HepG2 (cell line): Measurements from ENCODE around the gene VSX1. TPM values are rescaled to one million over a fixed set of nuclear protein-coding genes. Genes with fewer than 3 reads are reported as not detected.
A peak's percentile ranks its signal among the peaks of the same experiment; 100 is the strongest.

Source experiments
- BCL3 ChIP-seq: sonication (generic); formaldehyde crosslinking; IDR thresholded peaks from 2 replicates; pipeline ENCODE4 v1.5.1; 2020; ENCODE audit warnings: mild to moderate bottlenecking, missing genetic modification reagents, moderate library complexity
- BCL6 ChIP-seq: IDR thresholded peaks from 2 replicates; pipeline ENCODE4 v1.6.1; 2016; ENCODE audit warnings: missing genetic modification reagents, missing compliant biosample characterization
- CREB1 ChIP-seq, 2 experiments: fragments of 450-650 bp in 1 of 2; IDR thresholded peaks; 2 replicates each; pipeline ENCODE4 v1.6.1; 2016 to 2017; ENCODE audit warnings: control low read depth in 1 of 2, mild to moderate bottlenecking in 1 of 2, missing compliant biosample characterization in 1 of 2, missing genetic modification characterization in 1 of 2
- GTF2F1 ChIP-seq: fragments of 150-350 bp; IDR thresholded peaks from 2 replicates; pipeline ENCODE4 v1.6.1; 2014; ENCODE audit warnings: low read length
- MAFG ChIP-seq: sonication (generic); formaldehyde crosslinking; IDR thresholded peaks from 2 replicates; pipeline ENCODE4 v1.5.1; 2020; ENCODE audit warnings: mild to moderate bottlenecking, missing genetic modification reagents
- RELA ChIP-seq: sonication (generic); formaldehyde crosslinking; IDR thresholded peaks from 2 replicates; pipeline ENCODE4 v1.4.0; 2020; ENCODE audit warnings: missing genetic modification reagents
- SRSF4 ChIP-seq: fragments of 200-400 bp; formaldehyde crosslinking; IDR thresholded peaks from one replicate; pipeline ENCODE4 v1.6.1; 2018; ENCODE audit warnings: mild to moderate bottlenecking, low read depth, low read length, moderate library complexity; ENCODE audit not compliant: poor library complexity, severe bottlenecking
- TBL1XR1 ChIP-seq: fragments of 150-350 bp; IDR thresholded peaks from 2 replicates; pipeline ENCODE4 v1.6.1; 2014; ENCODE audit warnings: borderline replicate concordance, low read length; ENCODE audit not compliant: partially characterized antibody
- ZBTB14 ChIP-seq: sonication (generic); formaldehyde crosslinking; IDR thresholded peaks from 2 replicates; pipeline ENCODE4 v1.4.0; 2020; ENCODE audit warnings: missing genetic modification reagents
- ZBTB38 ChIP-seq: sonication (generic); formaldehyde crosslinking; IDR thresholded peaks from 2 replicates; pipeline ENCODE4 v1.5.1; 2020; ENCODE audit warnings: mild to moderate bottlenecking, missing genetic modification reagents
- ZBTB7A ChIP-seq: sonication (generic); formaldehyde crosslinking; IDR thresholded peaks from 2 replicates; pipeline ENCODE4 v1.8.0; 2022; ENCODE audit warnings: mild to moderate bottlenecking, missing genetic modification reagents
- ZBTB7B ChIP-seq: sonication (generic); formaldehyde crosslinking; IDR thresholded peaks from 2 replicates; pipeline ENCODE4 v1.4.0; 2020; ENCODE audit warnings: missing genetic modification reagents
- ZNF660 ChIP-seq: sonication (generic); formaldehyde crosslinking; IDR thresholded peaks from 2 replicates; pipeline ENCODE4 v1.5.1; 2020; ENCODE audit warnings: mild to moderate bottlenecking, low read depth, missing genetic modification reagents, borderline replicate concordance
- ZNF691 ChIP-seq: sonication (generic); formaldehyde crosslinking; IDR thresholded peaks from 2 replicates; pipeline ENCODE4 v1.4.0; 2020; ENCODE audit warnings: missing genetic modification reagents, low read depth, mild to moderate bottlenecking, borderline replicate concordance
- ZNF746 ChIP-seq: sonication (generic); formaldehyde crosslinking; IDR thresholded peaks from 2 replicates; pipeline ENCODE4 v1.8.0; 2022; ENCODE audit warnings: mild to moderate bottlenecking, missing genetic modification reagents
- ZNF839 ChIP-seq: sonication (generic); formaldehyde crosslinking; IDR thresholded peaks from 2 replicates; pipeline ENCODE4 v1.4.0; 2020; ENCODE audit warnings: missing genetic modification reagents, mild to moderate bottlenecking, borderline replicate concordance
- polyA plus RNA-seq, 8 experiments: library from polyadenylated mRNA; depleted of rRNA in 3 of 8; stranded (reverse) in 7 of 8; unstranded in 1 of 8; fragments of >200 nt; fragmentation: Illumina TruSeq in 4 of 8; extraction: Trizol in 4 of 8; gene quantifications; 2 replicates each; pipeline versions ENCODE4 v1.2.1 to v1.2.3, GENCODE V29; 2011 to 2016; ENCODE audit warnings: low read depth in 4 of 8, missing spikeins in 1 of 8, mixed read lengths in 1 of 8; ENCODE audit not compliant: insufficient read depth in 1 of 8
- total RNA-seq, 5 experiments: library from RNA; depleted of rRNA; stranded (reverse); fragments of >200 nt; fragmentation: Illumina TruSeq; extraction: Trizol; gene quantifications; 2 replicates each; pipeline ENCODE4 v1.2.3, GENCODE V29; 2016; ENCODE audit warnings: low read depth in 1 of 5
- TF ChIP-seq, protein P1 (sequence below): sonication (generic); formaldehyde crosslinking; IDR thresholded peaks from 2 replicates; pipeline ENCODE4 v1.4.0; 2020; ENCODE audit warnings: missing genetic modification reagents, borderline replicate concordance
- TF ChIP-seq, protein P2 (sequence below): sonication (generic); formaldehyde crosslinking; IDR thresholded peaks from 2 replicates; pipeline ENCODE4 v1.5.0; 2020; ENCODE audit warnings: mild to moderate bottlenecking, low read depth, missing genetic modification reagents, borderline replicate concordance
- TF ChIP-seq, protein P3 (sequence below): sonication (generic); formaldehyde crosslinking; IDR thresholded peaks from 2 replicates; pipeline ENCODE4 v1.4.0; 2020; ENCODE audit warnings: mild to moderate bottlenecking, low read depth, missing genetic modification reagents

The VSX1 gene
- total and polyA plus RNA-seq, 2 of the 13 experiments (the other 11 are each of a cell fraction or from before 2014, with no cell fraction given), result 0.04 TPM; not detected in 1

GRCh38 chr20:25056690-25057233, 25.2 kb downstream of the VSX1 start (continued):
- TF ChIP-seq BCL3 (CRISPR knock-in tag), result 0 out of 2 replicates have a peak, but pooled peaks have one; percentile 7
- TF ChIP-seq ZNF660 (CRISPR knock-in tag), result no peak
- TF ChIP-seq ZBTB14 (CRISPR knock-in tag), result no peak
- TF ChIP-seq MAFG, result 0 out of 2 replicates have a peak, but pooled peaks have one; percentile 8
- TF ChIP-seq TBL1XR1, result no peak
- TF ChIP-seq, protein P1, sequence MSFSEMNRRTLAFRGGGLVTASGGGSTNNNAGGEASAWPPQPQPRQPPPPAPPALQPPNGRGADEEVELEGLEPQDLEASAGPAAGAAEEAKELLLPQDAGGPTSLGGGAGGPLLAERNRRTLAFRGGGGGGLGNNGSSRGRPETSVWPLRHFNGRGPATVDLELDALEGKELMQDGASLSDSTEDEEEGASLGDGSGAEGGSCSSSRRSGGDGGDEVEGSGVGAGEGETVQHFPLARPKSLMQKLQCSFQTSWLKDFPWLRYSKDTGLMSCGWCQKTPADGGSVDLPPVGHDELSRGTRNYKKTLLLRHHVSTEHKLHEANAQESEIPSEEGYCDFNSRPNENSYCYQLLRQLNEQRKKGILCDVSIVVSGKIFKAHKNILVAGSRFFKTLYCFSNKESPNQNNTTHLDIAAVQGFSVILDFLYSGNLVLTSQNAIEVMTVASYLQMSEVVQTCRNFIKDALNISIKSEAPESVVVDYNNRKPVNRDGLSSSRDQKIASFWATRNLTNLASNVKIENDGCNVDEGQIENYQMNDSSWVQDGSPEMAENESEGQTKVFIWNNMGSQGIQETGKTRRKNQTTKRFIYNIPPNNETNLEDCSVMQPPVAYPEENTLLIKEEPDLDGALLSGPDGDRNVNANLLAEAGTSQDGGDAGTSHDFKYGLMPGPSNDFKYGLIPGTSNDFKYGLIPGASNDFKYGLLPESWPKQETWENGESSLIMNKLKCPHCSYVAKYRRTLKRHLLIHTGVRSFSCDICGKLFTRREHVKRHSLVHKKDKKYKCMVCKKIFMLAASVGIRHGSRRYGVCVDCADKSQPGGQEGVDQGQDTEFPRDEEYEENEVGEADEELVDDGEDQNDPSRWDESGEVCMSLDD (CRISPR knock-in tag), result no peak
- no peak for TF ChIP-seq CREB1 (IDR thresholded peaks at IDR 0.05)
- TF ChIP-seq CREB1 (CRISPR knock-in tag; IDR thresholded peaks at IDR 0.05), result no peak
- TF ChIP-seq ZBTB7A, result peak; percentile 67; the same call in 1 of the 2 replicates
- 0 out of 2 replicates have a peak, but pooled peaks have one; percentile 29 for TF ChIP-seq ZNF746 (CRISPR knock-in tag)
- no peak for TF ChIP-seq BCL6
- TF ChIP-seq ZNF691 (CRISPR knock-in tag), result no peak
- TF ChIP-seq, protein P2, sequence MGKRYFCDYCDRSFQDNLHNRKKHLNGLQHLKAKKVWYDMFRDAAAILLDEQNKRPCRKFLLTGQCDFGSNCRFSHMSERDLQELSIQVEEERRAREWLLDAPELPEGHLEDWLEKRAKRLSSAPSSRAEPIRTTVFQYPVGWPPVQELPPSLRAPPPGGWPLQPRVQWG, result no peak
- TF ChIP-seq ZBTB7B (CRISPR knock-in tag), result 0 out of 2 replicates have a peak, but pooled peaks have one; percentile 31
- no peak for TF ChIP-seq ZBTB38 (CRISPR knock-in tag)
- no peak for TF ChIP-seq GTF2F1
- no peak for TF ChIP-seq RELA (CRISPR knock-in tag)
- TF ChIP-seq SRSF4, result no peak
- no peak for TF ChIP-seq ZNF839
- TF ChIP-seq, protein P3, sequence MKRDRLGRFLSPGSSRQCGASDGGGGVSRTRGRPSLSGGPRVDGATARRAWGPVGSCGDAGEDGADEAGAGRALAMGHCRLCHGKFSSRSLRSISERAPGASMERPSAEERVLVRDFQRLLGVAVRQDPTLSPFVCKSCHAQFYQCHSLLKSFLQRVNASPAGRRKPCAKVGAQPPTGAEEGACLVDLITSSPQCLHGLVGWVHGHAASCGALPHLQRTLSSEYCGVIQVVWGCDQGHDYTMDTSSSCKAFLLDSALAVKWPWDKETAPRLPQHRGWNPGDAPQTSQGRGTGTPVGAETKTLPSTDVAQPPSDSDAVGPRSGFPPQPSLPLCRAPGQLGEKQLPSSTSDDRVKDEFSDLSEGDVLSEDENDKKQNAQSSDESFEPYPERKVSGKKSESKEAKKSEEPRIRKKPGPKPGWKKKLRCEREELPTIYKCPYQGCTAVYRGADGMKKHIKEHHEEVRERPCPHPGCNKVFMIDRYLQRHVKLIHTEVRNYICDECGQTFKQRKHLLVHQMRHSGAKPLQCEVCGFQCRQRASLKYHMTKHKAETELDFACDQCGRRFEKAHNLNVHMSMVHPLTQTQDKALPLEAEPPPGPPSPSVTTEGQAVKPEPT, result no peak
